Uterus (tissue), 2 donors: Measurements from ENCODE around the gene C1QTNF9B.

ENCODE experiments used
- CTCF ChIP-seq, 4 experiments: fragments of 200-600 bp in 2 of 4; fragments of 450-650 bp in 2 of 4; sonication (generic) in 2 of 4; IDR thresholded peaks; one replicate each; pipeline ENCODE4 v1.5.1; 2016 to 2019; ENCODE audit warnings: antibody characterized with exemption in 4 of 4, mild to moderate bottlenecking in 2 of 4, moderate library complexity in 1 of 4
- POLR2A ChIP-seq, 2 donors: fragments of 450-650 bp; IDR thresholded peaks; one replicate each; pipeline ENCODE4 v1.6.1; 2016; ENCODE audit warnings: antibody characterized with exemption in 2 of 2, mild to moderate bottlenecking in 1 of 2, moderate library complexity in 1 of 2

GRCh38 chr13:23852351-23852750 lies 45.0 kb downstream of the C1QTNF9B start:
- TF ChIP-seq CTCF (IDR thresholded peaks at IDR 0.05) (no peak), POLR2A (IDR thresholded peaks at IDR 0.05) (no peak)
